OCI-LY3 (cell line): ENCODE data around the gene MICALL2.

Experiments used
- EZH2phosphoT487 ChIP-seq: fragments of 200-600 bp; shearing (Covaris generic); IDR thresholded peaks from 2 replicates; pipeline ENCODE4 v1.6.1; 2018; ENCODE audit warnings: antibody characterized with exemption, mixed run types, low read depth
- TF ChIP-seq, protein P1 (sequence below): fragments of 200-600, 300-600 bp; sonication (generic); IDR thresholded peaks from 2 replicates; pipeline ENCODE4 v1.5.1; 2014; ENCODE audit warnings: antibody characterized with exemption, low read length, low read depth

DNA sequence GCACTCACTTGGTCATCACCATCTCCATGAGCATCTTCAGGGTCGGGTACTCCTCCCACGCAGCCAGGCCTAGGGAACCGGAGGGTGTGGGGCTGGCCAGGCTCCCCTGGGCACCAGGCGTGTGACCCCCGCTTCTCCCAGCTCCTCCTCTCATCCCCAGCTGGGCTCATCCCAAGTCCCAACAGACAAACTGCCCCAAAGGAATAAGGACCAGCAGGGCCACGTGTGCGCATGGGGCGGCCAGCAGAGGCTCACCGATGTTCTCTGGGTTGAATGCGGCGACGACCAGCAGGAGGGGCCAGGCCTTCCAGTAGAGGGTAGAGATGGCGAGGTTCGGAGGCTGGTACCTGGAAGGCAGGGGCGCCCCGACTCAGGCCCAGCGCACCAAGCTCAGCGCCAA lies 30.1 kb upstream of the MICALL2 start:
- TF ChIP-seq, protein P1, sequence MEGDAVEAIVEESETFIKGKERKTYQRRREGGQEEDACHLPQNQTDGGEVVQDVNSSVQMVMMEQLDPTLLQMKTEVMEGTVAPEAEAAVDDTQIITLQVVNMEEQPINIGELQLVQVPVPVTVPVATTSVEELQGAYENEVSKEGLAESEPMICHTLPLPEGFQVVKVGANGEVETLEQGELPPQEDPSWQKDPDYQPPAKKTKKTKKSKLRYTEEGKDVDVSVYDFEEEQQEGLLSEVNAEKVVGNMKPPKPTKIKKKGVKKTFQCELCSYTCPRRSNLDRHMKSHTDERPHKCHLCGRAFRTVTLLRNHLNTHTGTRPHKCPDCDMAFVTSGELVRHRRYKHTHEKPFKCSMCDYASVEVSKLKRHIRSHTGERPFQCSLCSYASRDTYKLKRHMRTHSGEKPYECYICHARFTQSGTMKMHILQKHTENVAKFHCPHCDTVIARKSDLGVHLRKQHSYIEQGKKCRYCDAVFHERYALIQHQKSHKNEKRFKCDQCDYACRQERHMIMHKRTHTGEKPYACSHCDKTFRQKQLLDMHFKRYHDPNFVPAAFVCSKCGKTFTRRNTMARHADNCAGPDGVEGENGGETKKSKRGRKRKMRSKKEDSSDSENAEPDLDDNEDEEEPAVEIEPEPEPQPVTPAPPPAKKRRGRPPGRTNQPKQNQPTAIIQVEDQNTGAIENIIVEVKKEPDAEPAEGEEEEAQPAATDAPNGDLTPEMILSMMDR: no peak
- no peak for TF ChIP-seq EZH2phosphoT487
